Astrocyte of the cerebellum (primary cell): Measurements from ENCODE around the gene NEXMIF.
"Not testable (repeated sequence)": the region's sequence is repeated elsewhere in the genome, so short reads cannot be mapped to it uniquely, and the experiment has no call there.

Experiments
- DNase-seq: peaks from one replicate; pipeline ENCODE4 v3.0.0-alpha.2; 2011; ENCODE audit warnings: low read depth
- H3K4me3 ChIP-seq: 2 replicates; pipeline ENCODE4 v1.5.1; 2011; ENCODE audit warnings: mild to moderate bottlenecking, low read depth, low read length, moderate library complexity
- in situ Hi-C: cut with HindIII; loops from 2 replicates; pipeline ENCODE4 v1.10.0; 2017; ENCODE audit warnings: low sequenced_read_pairs
- TF ChIP-seq, protein P1 (sequence below): IDR thresholded peaks from 2 replicates; pipeline ENCODE4 v1.5.1; 2012; ENCODE audit warnings: low read length, low read depth, moderate library complexity, mild to moderate bottlenecking; ENCODE audit errors: missing control alignments

Gene NEXMIF

GRCh38 chrX:74779175-74779574 lies 146.1 kb downstream of the NEXMIF start:
- TF ChIP-seq, protein P1, sequence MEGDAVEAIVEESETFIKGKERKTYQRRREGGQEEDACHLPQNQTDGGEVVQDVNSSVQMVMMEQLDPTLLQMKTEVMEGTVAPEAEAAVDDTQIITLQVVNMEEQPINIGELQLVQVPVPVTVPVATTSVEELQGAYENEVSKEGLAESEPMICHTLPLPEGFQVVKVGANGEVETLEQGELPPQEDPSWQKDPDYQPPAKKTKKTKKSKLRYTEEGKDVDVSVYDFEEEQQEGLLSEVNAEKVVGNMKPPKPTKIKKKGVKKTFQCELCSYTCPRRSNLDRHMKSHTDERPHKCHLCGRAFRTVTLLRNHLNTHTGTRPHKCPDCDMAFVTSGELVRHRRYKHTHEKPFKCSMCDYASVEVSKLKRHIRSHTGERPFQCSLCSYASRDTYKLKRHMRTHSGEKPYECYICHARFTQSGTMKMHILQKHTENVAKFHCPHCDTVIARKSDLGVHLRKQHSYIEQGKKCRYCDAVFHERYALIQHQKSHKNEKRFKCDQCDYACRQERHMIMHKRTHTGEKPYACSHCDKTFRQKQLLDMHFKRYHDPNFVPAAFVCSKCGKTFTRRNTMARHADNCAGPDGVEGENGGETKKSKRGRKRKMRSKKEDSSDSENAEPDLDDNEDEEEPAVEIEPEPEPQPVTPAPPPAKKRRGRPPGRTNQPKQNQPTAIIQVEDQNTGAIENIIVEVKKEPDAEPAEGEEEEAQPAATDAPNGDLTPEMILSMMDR, result no peak
- H3K4me3 ChIP-seq, result no peak overlapping the region
- in situ Hi-C loops, result no loop called here
- DNase-seq, result no peak

DNA sequence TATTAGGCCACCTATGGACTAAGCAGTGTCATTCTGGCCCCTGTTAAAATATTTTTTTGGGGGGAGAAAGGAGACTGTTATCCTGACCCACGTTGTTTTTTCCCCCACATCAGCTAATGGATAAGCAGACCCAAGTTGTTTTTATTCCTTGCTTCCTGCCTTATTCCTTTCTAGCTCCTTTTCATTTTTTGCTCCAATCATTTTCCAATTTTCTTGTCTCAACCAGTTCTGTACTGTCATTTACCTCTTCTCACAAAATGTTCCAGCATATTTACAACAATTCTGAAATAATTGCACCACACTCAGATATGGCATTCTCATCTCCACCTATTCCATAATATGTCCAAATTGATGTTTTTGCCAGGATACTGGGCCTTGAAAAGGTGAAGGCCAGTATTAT lies 150.3 kb downstream of the NEXMIF start:
- TF ChIP-seq, protein P1, result no peak
- no peak for DNase-seq
- H3K4me3 ChIP-seq, result no peak overlapping the region
- in situ Hi-C loops, result no loop called here

GRCh38 chrX:74736450-74736849 lies 188.8 kb downstream of the NEXMIF start:
- TF ChIP-seq, protein P1, result no peak
- no peak overlapping the region for H3K4me3 ChIP-seq
- DNase-seq, result no peak
- in situ Hi-C loops, result no loop called here

GRCh38 chrX:74705269-74705668 lies 220.0 kb downstream of the NEXMIF start:
- DNase-seq, result no peak
- TF ChIP-seq, protein P1, result no peak
- H3K4me3 ChIP-seq, result no peak overlapping the region
- in situ Hi-C loops, result no loop called here

- H3K4me3 ChIP-seq, in situ Hi-C loops, DNase-seq: not testable (repeated sequence)
These were observed 223.9 kb downstream of the NEXMIF start for GRCh38 chrX:74701343-74701742.

DNA sequence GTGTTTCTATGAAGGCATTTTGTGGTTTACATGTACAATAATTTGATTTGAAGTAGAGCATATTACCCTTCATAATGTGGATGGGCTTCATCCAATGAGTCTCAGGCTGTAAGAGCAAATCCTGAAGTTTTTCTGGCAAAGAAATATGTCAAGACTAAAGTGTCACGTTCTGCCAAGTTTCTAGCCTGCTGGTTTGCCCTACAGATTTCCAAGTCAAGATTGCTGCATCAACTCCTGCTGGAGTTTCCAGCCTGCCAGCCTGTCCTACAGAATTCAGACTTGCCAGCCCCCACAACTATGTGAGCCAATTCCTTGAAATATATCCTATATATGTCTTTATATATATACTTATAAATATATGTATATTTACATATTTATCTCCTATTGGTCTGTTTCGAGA lies 240.8 kb downstream of the NEXMIF start:
- no peak for DNase-seq
- in situ Hi-C loops, result no loop called here
- no peak overlapping the region for H3K4me3 ChIP-seq
- TF ChIP-seq, protein P1, result no peak
